Thoracic aorta (tissue), 2 donors: ENCODE results near the gene NMT1. TPM values are rescaled to one million over a fixed set of nuclear protein-coding genes. Genes with fewer than 3 reads are reported as not detected.
A peak's percentile ranks its signal among the peaks of the same experiment; 100 is the strongest.

Experiments used
- ATAC-seq: fragments of 150-250 bp; one replicate; pipeline ENCODE4 v1.8.0; 2017; ENCODE audit warnings: low read depth; ENCODE audit not compliant: insufficient number of reproducible peaks, low FRiP score
- DNase-seq: peaks from one replicate; pipeline ENCODE4 v3.0.0-alpha.2; 2020; ENCODE audit warnings: low spot score
- H3K27ac ChIP-seq, 2 donors: fragments of 200-600 bp; sonication (generic); 1 replicate in 1 of 2; 2 replicates in 1 of 2; pipeline ENCODE4 v1.5.1; 2016; ENCODE audit warnings: mild to moderate bottlenecking in 2 of 2, moderate library complexity in 2 of 2
- H3K27me3 ChIP-seq: fragments of 200-600 bp; sonication (generic); replicated peaks from 2 replicates; pipeline ENCODE4 v1.6.0; 2016; ENCODE audit warnings: mild to moderate bottlenecking; ENCODE audit not compliant: insufficient read depth
- H3K36me3 ChIP-seq: fragments of 200-600 bp; sonication (generic); one replicate; pipeline ENCODE4 v1.5.1; 2016
- H3K4me1 ChIP-seq, 2 donors: fragments of 200-600 bp; sonication (generic); 1 replicate in 1 of 2; 2 replicates in 1 of 2; pipeline versions ENCODE4 v1.5.1 to v1.6.0; 2016; ENCODE audit warnings: low read depth in 2 of 2, mild to moderate bottlenecking in 1 of 2; ENCODE audit not compliant: control insufficient read depth in 1 of 2
- H3K4me3 ChIP-seq: fragments of 200-600 bp; sonication (generic); 2 replicates; pipeline ENCODE4 v1.5.1; 2016; ENCODE audit warnings: mild to moderate bottlenecking
- H3K9me3 ChIP-seq: fragments of 200-600 bp; sonication (generic); 2 replicates; pipeline ENCODE4 v1.5.1; 2016
- CTCF ChIP-seq: fragments of 200-600 bp; sonication (generic); IDR thresholded peaks from one replicate; pipeline ENCODE4 v1.5.1; 2019; ENCODE audit warnings: antibody characterized with exemption
- total RNA-seq, 2 donors: library from RNA; depleted of rRNA; stranded (reverse); fragments of >200 nt; gene quantifications; one replicate each; pipeline versions ENCODE4 v1.1.0 to v1.2.3, GENCODE V29; 2016

Gene NMT1
- total RNA-seq, 2 donors from 2014 or later: 53.1 to 64.8 TPM

GRCh38 chr17:45132572-45133463 lies 71.7 kb downstream of the NMT1 start:
- no peaks in the 10 kb centered on the region for H3K9me3 ChIP-seq
- peak; percentile 78 for TF ChIP-seq CTCF
- peak overlapping the region; percentile 99 to 100 for H3K27ac ChIP-seq
- H3K4me3 ChIP-seq: peak overlapping the region; percentile 96
- DNase-seq (no peak), ATAC-seq (peak; percentile 16)
- no peaks in the 10 kb centered on the region for H3K27me3 ChIP-seq
- H3K4me1 ChIP-seq: peaks cover 27 to 61% of the 10 kb centered on the region in 2 donors
- no peaks in the 10 kb centered on the region for H3K36me3 ChIP-seq

DNA sequence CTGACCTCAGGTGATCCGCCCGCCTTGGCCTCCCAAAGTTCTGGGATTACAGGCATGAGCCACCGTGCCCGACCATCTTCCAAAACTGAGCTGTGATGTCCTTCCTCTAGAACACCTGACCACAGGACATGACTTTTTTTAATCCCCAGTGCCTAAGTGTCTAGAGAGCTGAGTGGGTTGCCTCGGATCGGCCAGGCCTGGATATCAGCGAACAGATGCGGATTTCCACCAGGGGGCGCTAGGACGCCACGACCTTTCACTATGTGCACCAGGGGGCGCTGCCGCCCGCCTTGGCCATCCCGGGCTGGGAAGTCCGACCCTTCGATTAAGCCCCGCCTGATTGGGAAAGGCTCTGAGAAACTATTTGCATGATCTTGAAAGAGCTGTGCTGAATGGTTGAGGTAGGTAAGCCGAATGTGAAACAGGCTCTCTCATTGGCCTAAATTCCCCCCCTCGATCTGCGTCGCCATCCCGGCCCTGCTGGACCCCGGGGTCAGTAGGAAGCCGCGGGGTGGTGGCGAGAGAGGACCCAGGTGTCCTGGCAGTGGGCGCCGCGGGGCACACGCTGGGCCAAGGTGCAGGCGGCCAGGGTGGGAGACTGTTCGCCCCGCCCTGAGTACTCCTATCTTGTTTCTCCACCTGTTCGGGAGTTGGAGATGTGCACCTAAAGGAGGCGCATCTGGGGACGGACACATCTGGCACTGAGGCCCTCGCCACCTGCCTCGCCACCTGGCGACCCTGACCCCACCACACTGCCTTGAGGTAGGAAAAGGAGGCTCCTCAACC lies 74.3 kb downstream of the NMT1 start, which contains the start of gene ACBD4:
Gene ACBD4 (plus strand): TSS at position 496 of the 786 bp plus-strand sequence. CDS start 458 bp downstream, outside the sequence.
- Histone ChIP-seq H3K36me3 (no peaks in the 10 kb centered on the region), H3K27me3 (no peaks in the 10 kb centered on the region), H3K4me3 (peak within 1 kb of the TSS; percentile 95), H3K9me3 (no peaks in the 10 kb centered on the region), H3K27ac (peak within 1 kb of the TSS; percentile 82 to 88), H3K4me1 (peaks cover 9 to 35% of the 10 kb centered on the region in 2 donors)
- TF ChIP-seq CTCF: peak; percentile 99
- peak; percentile 90 for ATAC-seq
- peak; percentile 86 for DNase-seq

DNA sequence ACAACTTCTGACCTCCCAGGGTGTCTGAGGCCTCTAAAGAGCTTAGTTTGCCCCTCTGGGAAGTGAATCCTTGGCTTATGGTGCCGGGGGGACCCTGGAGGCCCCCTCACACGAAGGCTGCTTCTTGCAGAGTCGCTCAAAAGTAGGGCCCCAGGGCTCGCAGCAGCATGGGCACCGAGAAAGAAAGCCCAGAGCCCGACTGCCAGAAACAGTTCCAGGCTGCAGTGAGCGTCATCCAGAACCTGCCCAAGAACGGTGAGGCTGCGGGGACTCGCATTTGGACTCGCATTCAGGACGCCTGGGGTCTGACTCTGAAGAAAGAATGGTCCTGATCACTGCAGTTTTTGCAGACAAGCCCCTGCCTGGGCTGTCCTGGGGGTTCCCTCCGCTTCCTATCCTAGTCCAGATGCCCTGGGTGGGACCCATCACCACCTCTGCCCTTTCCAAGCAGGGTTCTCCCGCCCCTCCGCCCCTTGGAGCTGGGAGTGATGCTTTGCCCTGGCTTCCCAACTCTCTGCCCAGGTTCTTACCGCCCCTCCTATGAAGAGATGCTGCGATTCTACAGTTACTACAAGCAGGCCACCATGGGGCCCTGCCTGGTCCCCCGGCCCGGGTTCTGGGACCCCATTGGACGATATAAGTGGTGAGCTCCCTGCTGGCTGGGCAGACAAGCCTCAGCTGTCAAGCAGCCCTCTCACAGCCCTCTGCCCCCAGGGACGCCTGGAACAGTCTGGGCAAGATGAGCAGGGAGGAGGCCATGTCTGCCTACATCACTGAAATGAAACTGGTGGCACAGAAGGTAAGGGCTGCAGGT lies 75.1 kb downstream of the NMT1 start:
- ATAC-seq (no peak), DNase-seq (no peak)
- no peak for TF ChIP-seq CTCF
- Histone ChIP-seq H3K27me3 (no peaks in the 10 kb centered on the region), H3K4me1 (peaks cover 7 to 27% of the 10 kb centered on the region in 2 donors), H3K9me3 (no peaks in the 10 kb centered on the region), H3K27ac (peak overlapping the region; percentile 82 to 88), H3K36me3 (no peaks in the 10 kb centered on the region), H3K4me3 (peak overlapping the region; percentile 95)

- no peaks in the 10 kb centered on the region for H3K36me3 ChIP-seq
- H3K27ac ChIP-seq: no peak overlapping the region
- no peak overlapping the region for H3K4me3 ChIP-seq
- no peak for TF ChIP-seq CTCF
- H3K9me3 ChIP-seq: no peaks in the 10 kb centered on the region
- ATAC-seq (no peak), DNase-seq (no peak)
- no peaks in the 10 kb centered on the region for H3K27me3 ChIP-seq
- H3K4me1 ChIP-seq: peaks cover 7 to 22% of the 10 kb centered on the region in 2 donors
Measured at GRCh38 chr17:45136846-45137560, 75.9 kb downstream of the NMT1 start.
